Left hindlimb (tissue), 1 donor: ENCODE results near the gene FILIP1L.

Source experiments
- DNase-seq: peaks from one replicate; pipeline ENCODE4 v3.0.0-alpha.2; 2018

Gene FILIP1L

GRCh38 chr3:99945328-99945995 lies 168.8 kb downstream of the FILIP1L start:
- no peak for DNase-seq

- DNase-seq = no peak
Observed at GRCh38 chr3:99943931-99944761, 170.2 kb downstream of the FILIP1L start.

GRCh38 chr3:99941211-99941610 lies 173.1 kb downstream of the FILIP1L start:
- no peak for DNase-seq

GRCh38 chr3:99940350-99940749 lies 174.0 kb downstream of the FILIP1L start:
- DNase-seq = no peak

- no peak for DNase-seq
Observed at GRCh38 chr3:99939876-99940275, 174.4 kb downstream of the FILIP1L start.

GRCh38 chr3:99938270-99938911 lies 175.9 kb downstream of the FILIP1L start:
- no peak for DNase-seq

- peak; percentile 53 for DNase-seq
Observed at GRCh38 chr3:99934975-99935797, 179.1 kb downstream of the FILIP1L start.

GRCh38 chr3:99933971-99934750 lies 180.1 kb downstream of the FILIP1L start:
- no peak for DNase-seq

GRCh38 chr3:99931059-99931458 lies 183.2 kb downstream of the FILIP1L start:
- DNase-seq = no peak

- peak; percentile 85 for DNase-seq
Observed at GRCh38 chr3:99929745-99930139, 184.6 kb downstream of the FILIP1L start.

- DNase-seq = peak; percentile 47
Observed at GRCh38 chr3:99928771-99929744, 185.2 kb downstream of the FILIP1L start.

GRCh38 chr3:99927671-99928457 lies 186.4 kb downstream of the FILIP1L start:
- DNase-seq = no peak

- DNase-seq = peak; percentile 43
Observed at GRCh38 chr3:99925584-99926230, 188.6 kb downstream of the FILIP1L start.

- no peak for DNase-seq
Observed at GRCh38 chr3:99923873-99924272, 190.4 kb downstream of the FILIP1L start.

GRCh38 chr3:99921986-99922385 lies 192.3 kb downstream of the FILIP1L start:
- no peak for DNase-seq

- DNase-seq = no peak
Observed at GRCh38 chr3:99921377-99921695, 193.0 kb downstream of the FILIP1L start.

- DNase-seq = peak; percentile 73
Observed at GRCh38 chr3:99920481-99921376, 193.6 kb downstream of the FILIP1L start.

GRCh38 chr3:99919694-99920093 lies 194.6 kb downstream of the FILIP1L start:
- no peak for DNase-seq
